Hepatocyte (in vitro differentiated cells): ENCODE data around the gene ZNF710. TPM values are rescaled to one million over a fixed set of nuclear protein-coding genes. Genes with fewer than 3 reads are reported as not detected.
A peak's percentile ranks its signal among the peaks of the same experiment; 100 is the strongest.

Experiments used
- DNase-seq: peaks from one replicate; pipeline ENCODE4 v3.0.0-alpha.2; 2016; ENCODE audit warnings: low spot score
- H2AFZ ChIP-seq: fragments of 200-600 bp; sonication (generic); 2 replicates; pipeline ENCODE4 v1.6.0; 2016; ENCODE audit warnings: antibody characterized with exemption, mild to moderate bottlenecking
- H3K27ac ChIP-seq: fragments of 200-600 bp; sonication (generic); 2 replicates; pipeline ENCODE4 v1.5.1; 2016; ENCODE audit warnings: mild to moderate bottlenecking
- H3K27me3 ChIP-seq: fragments of 200-600 bp; sonication (generic); 2 replicates; pipeline ENCODE4 v1.6.1; 2016
- H3K36me3 ChIP-seq: fragments of 200-600 bp; sonication (generic); replicated peaks from 2 replicates; pipeline ENCODE4 v1.5.1; 2016; ENCODE audit warnings: low read depth; ENCODE audit not compliant: insufficient read depth
- H3K4me1 ChIP-seq: fragments of 200-600 bp; sonication (generic); 2 replicates; pipeline ENCODE4 v1.5.1; 2016; ENCODE audit warnings: mild to moderate bottlenecking, moderate library complexity; ENCODE audit not compliant: insufficient read depth
- H3K4me2 ChIP-seq: fragments of 200-600 bp; sonication (generic); 2 replicates; pipeline ENCODE4 v1.6.0; 2016
- H3K4me3 ChIP-seq: fragments of 200-600 bp; sonication (generic); 2 replicates; pipeline ENCODE4 v1.5.1; 2016; ENCODE audit warnings: mild to moderate bottlenecking
- H3K79me2 ChIP-seq: fragments of 200-600 bp; sonication (generic); 2 replicates; pipeline ENCODE4 v1.6.0; 2017; ENCODE audit warnings: mild to moderate bottlenecking
- H3K9me2 ChIP-seq: fragments of 200-600 bp; sonication (generic); replicated peaks from 2 replicates; pipeline ENCODE4 v1.6.0; 2017; ENCODE audit warnings: mild to moderate bottlenecking; ENCODE audit not compliant: insufficient read depth
- H3K9me3 ChIP-seq: fragments of 200-600 bp; sonication (generic); 2 replicates; pipeline ENCODE4 v1.5.1; 2016; ENCODE audit warnings: low read depth, mild to moderate bottlenecking
- H4K20me1 ChIP-seq: fragments of 200-600 bp; sonication (generic); 2 replicates; pipeline ENCODE4 v1.6.0; 2016; ENCODE audit warnings: mild to moderate bottlenecking; ENCODE audit not compliant: insufficient read depth, poor library complexity, severe bottlenecking
- EZH2 ChIP-seq: fragments of 200-600 bp; sonication (generic); IDR thresholded peaks from 2 replicates; pipeline ENCODE4 v1.6.1; 2016; ENCODE audit warnings: antibody characterized with exemption, mild to moderate bottlenecking, borderline replicate concordance
- EZH2phosphoT487 ChIP-seq: fragments of 200-600 bp; sonication (generic); IDR thresholded peaks from one replicate; pipeline ENCODE4 v1.6.1; 2018; ENCODE audit warnings: antibody characterized with exemption, mild to moderate bottlenecking, low read depth, moderate library complexity; ENCODE audit not compliant: unreplicated experiment, severe bottlenecking
- WGBS: methylation state at CpG from one replicate; pipeline ENCODE4 v1.1.6; 2016; ENCODE audit warnings: low lambda C conversion rate; ENCODE audit errors: missing lambda C conversion rate; 5-methylcytosine and 5-hydroxymethylcytosine counted together
- polyA plus RNA-seq: library from polyadenylated mRNA; unstranded; fragments of >200 nt; fragmentation: Nextera tagmentation; extraction: Ambion mirVana; gene quantifications from 2 replicates; pipeline ENCODE4 v1.2.1, GENCODE V29; 2016
- total RNA-seq: library from RNA; depleted of rRNA; stranded (reverse); fragments of >200 nt; gene quantifications from 2 replicates; pipeline ENCODE4 v1.2.3, GENCODE V29; 2014
- TF ChIP-seq, protein P1 (sequence below): fragments of 200-600 bp; sonication (generic); IDR thresholded peaks from 2 replicates; pipeline ENCODE4 v1.5.1; 2016; ENCODE audit warnings: antibody characterized with exemption, mild to moderate bottlenecking; ENCODE audit not compliant: poor library complexity

The ZNF710 gene
- total and polyA plus RNA-seq, 2 experiments from 2014 or later = 14.5 to 17.2 TPM

DNA sequence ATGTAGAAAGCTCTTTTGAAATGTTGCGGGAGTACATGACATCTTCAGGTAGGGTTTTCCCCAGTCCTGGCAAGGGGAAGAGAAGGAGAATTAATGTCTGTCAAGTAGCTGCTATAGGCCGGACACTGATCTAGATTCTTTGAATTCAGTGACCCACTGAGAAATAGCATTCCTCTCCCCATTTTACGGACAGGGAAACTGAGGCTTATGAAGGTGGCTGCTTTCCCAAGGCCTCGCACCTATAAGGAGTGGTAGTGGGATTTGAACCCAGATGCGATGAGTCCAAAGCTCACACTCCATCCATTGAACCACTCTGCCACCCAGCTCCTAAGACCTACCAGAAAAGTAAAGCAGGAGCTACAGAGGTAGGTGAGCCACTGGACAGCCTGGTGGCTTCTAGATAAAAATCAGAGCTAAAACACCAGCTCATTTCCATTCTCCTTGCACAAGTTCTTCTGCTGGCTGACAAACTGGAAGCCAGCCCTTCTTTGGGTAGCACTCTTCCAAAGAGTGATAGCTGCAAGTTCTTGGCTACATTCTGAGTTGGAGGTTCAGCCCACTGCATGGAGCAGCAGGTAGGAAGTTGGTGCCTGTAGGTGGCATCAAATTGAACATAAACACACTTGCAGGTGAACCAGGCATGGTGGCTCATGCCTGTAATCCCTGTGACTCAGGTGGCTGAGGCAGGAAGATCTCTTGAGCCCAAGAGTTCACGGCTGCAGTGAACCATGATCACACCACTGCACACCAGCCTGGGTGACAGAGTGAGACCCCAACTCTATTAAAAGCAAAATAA is 22.0 kb downstream of the ZNF710 start:
- Histone ChIP-seq H3K9me3 (no peaks in the 10 kb centered on the region), H4K20me1 (peaks cover 3% of the 10 kb centered on the region), H3K9me2 (no peaks in the 10 kb centered on the region), H3K4me1 (peaks cover 8% of the 10 kb centered on the region), H2AFZ (no peak overlapping the region), H3K27me3 (no peaks in the 10 kb centered on the region), H3K27ac (no peak overlapping the region), H3K4me2 (no peak overlapping the region), H3K36me3 (no peaks in the 10 kb centered on the region), H3K4me3 (no peak overlapping the region), H3K79me2 (peaks cover 89% of the 10 kb centered on the region)
- WGBS = 90% methylated on average over 6 of the region's 6 CpGs
- no peak for DNase-seq
- TF ChIP-seq EZH2phosphoT487 (no peak), EZH2 (no peak)
- TF ChIP-seq, protein P1, sequence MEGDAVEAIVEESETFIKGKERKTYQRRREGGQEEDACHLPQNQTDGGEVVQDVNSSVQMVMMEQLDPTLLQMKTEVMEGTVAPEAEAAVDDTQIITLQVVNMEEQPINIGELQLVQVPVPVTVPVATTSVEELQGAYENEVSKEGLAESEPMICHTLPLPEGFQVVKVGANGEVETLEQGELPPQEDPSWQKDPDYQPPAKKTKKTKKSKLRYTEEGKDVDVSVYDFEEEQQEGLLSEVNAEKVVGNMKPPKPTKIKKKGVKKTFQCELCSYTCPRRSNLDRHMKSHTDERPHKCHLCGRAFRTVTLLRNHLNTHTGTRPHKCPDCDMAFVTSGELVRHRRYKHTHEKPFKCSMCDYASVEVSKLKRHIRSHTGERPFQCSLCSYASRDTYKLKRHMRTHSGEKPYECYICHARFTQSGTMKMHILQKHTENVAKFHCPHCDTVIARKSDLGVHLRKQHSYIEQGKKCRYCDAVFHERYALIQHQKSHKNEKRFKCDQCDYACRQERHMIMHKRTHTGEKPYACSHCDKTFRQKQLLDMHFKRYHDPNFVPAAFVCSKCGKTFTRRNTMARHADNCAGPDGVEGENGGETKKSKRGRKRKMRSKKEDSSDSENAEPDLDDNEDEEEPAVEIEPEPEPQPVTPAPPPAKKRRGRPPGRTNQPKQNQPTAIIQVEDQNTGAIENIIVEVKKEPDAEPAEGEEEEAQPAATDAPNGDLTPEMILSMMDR = no peak

DNA sequence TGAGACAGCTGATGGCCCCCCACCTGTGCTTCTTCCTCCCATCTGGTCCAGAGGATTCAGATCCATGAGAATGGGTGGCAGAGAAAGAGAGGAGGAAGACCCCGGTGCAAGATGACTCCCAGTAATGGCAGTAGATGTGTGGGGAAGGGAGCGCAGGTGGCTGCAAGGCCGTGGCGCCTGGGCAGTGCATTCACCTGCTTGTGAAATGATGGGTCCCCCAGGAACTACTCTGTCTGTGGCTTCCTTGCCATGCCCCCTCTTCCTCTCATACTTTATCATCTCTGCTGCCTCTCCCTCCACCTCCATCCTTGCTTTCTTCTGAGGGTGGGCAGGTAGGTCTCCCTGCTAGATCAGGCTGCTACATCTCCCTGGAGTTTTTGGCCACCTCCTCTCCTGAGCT is 23.3 kb downstream of the ZNF710 start:
- WGBS = 100% methylated on average over 4 of the region's 4 CpGs
- Histone ChIP-seq H3K9me3 (no peaks in the 10 kb centered on the region), H3K79me2 (peaks cover 82% of the 10 kb centered on the region), H3K4me3 (no peak overlapping the region), H3K4me1 (peaks cover 15% of the 10 kb centered on the region), H4K20me1 (peaks cover 3% of the 10 kb centered on the region), H3K27me3 (no peaks in the 10 kb centered on the region), H3K4me2 (no peak overlapping the region), H3K27ac (no peak overlapping the region), H2AFZ (no peak overlapping the region), H3K36me3 (no peaks in the 10 kb centered on the region), H3K9me2 (no peaks in the 10 kb centered on the region)
- TF ChIP-seq, protein P1 = no peak
- no peak for TF ChIP-seq EZH2phosphoT487
- TF ChIP-seq EZH2 = no peak
- no peak for DNase-seq

DNA sequence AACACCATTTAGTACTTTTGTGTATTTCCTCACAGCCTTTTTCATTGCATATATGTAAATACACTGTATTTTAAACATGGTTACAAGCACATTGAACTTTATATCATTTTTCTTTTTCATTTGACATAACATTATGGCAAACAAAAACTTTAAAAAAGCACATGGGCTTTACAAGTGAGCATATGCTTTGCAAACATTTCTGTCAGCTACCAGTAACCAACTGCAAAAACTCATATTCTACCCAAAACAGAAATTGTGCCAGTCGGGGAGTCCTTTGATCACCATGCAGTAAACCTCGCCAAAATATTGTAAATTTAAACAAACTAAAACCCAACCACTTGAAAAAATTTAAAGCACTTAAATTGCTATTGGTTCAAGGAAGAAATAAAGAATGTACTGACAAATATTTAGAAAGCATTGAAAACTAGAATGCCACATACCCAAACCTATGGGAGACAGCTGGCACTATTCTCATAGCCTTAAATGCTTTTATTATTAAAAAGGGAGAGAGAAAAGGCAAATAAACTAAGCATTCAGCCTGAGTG is 24.4 kb downstream of the ZNF710 start:
- H3K27me3 ChIP-seq = no peaks in the 10 kb centered on the region
- peak overlapping the region; percentile 8 for H3K27ac ChIP-seq
- H3K4me3 ChIP-seq = no peak overlapping the region
- TF ChIP-seq, protein P1 = no peak
- TF ChIP-seq EZH2phosphoT487 (no peak), EZH2 (no peak)
- DNase-seq = no peak
- H3K79me2 ChIP-seq = peaks cover 82% of the 10 kb centered on the region
- 42% methylated on average over 2 of the region's 2 CpGs for WGBS
- H3K9me2 ChIP-seq = no peaks in the 10 kb centered on the region
- H2AFZ ChIP-seq = no peak overlapping the region
- no peaks in the 10 kb centered on the region for H3K36me3 ChIP-seq
- H3K4me2 ChIP-seq = peak overlapping the region; percentile 1
- H3K4me1 ChIP-seq = peaks cover 15% of the 10 kb centered on the region
- H3K9me3 ChIP-seq = no peaks in the 10 kb centered on the region
- peaks cover 3% of the 10 kb centered on the region for H4K20me1 ChIP-seq
